Measurements from ENCODE around the gene TBC1D19.

DNA sequence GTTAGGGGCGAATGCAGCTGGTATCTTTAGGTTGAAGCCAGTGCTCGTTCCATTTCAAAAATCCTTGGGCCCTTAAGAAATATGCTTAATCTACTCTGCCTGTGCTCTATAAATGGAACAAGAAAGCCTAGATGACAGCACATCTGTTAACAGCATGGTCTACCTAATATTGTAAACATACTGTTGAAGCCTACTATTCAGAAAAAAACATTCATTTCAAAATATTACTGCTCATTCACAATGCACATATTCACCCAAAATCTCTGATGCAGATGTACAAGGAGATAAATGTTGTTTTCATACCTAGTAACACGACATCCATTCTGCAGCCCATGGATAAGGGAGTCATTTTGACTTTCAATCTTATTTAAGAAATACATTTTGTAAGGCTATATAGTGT is 106.6 kb downstream of the TBC1D19 start:
- TF ChIP-seq, protein P1, sequence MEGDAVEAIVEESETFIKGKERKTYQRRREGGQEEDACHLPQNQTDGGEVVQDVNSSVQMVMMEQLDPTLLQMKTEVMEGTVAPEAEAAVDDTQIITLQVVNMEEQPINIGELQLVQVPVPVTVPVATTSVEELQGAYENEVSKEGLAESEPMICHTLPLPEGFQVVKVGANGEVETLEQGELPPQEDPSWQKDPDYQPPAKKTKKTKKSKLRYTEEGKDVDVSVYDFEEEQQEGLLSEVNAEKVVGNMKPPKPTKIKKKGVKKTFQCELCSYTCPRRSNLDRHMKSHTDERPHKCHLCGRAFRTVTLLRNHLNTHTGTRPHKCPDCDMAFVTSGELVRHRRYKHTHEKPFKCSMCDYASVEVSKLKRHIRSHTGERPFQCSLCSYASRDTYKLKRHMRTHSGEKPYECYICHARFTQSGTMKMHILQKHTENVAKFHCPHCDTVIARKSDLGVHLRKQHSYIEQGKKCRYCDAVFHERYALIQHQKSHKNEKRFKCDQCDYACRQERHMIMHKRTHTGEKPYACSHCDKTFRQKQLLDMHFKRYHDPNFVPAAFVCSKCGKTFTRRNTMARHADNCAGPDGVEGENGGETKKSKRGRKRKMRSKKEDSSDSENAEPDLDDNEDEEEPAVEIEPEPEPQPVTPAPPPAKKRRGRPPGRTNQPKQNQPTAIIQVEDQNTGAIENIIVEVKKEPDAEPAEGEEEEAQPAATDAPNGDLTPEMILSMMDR (IDR thresholded peaks at IDR 0.05), result no peak
- no peak for TF ChIP-seq EZH2 (IDR thresholded peaks at IDR 0.05; ENCODE audit: borderline replicate concordance, insufficient read depth, low read depth, low read length, poor library complexity, severe bottlenecking)
